ENCODE results near the gene CTAGE6. TPM values are rescaled to one million over a fixed set of nuclear protein-coding genes. Genes with fewer than 3 reads are reported as not detected.
"Not testable (repeated sequence)": the region's sequence is repeated elsewhere in the genome, so short reads cannot be mapped to it uniquely, and the experiment has no call there.

Gene CTAGE6
- polyA plus RNA-seq, 3 donors, result not detected

GRCh38 chr7:143726143-143726542, 31.4 kb downstream of the CTAGE6 start:
- DNase-seq, result not testable (repeated sequence)

GRCh38 chr7:143720335-143720734, 37.2 kb downstream of the CTAGE6 start:
- not testable (repeated sequence) for DNase-seq

- not testable (repeated sequence) for DNase-seq
These were observed 41.8 kb downstream of the CTAGE6 start for GRCh38 chr7:143715543-143716193.

- DNase-seq, result not testable (repeated sequence)
These were observed 42.7 kb downstream of the CTAGE6 start for GRCh38 chr7:143714581-143715454.

- not testable (repeated sequence) for DNase-seq
These were observed 45.1 kb downstream of the CTAGE6 start for GRCh38 chr7:143712381-143712780.

- DNase-seq, result not testable (repeated sequence)
These were observed 45.7 kb downstream of the CTAGE6 start for GRCh38 chr7:143711727-143712324.

- DNase-seq, result not testable (repeated sequence)
These were observed 47.6 kb downstream of the CTAGE6 start for GRCh38 chr7:143709895-143710294.

Other genes starting within 250 kb of the CTAGE6 start
- 1 to 10 TPM in 2 of 3 donors, under 1 TPM in 1; 0.74 to 1.6 (median 1.1) TPM for gene CTAGE15, start 185.9 kb downstream of the CTAGE6 start, polyA plus RNA-seq (ENCODE audit: insufficient read length in 3 of 3)
- gene TCAF2, start 136.7 kb downstream of the CTAGE6 start, polyA plus RNA-seq (ENCODE audit: insufficient read length in 3 of 3), result 1 to 10 TPM; 2.9 to 4.3 (median 3.3) TPM
- gene TCAF1, start 144.5 kb upstream of the CTAGE6 start, polyA plus RNA-seq (ENCODE audit: insufficient read length in 3 of 3), result 10 to 100 TPM; 79.2 to 80.9 (median 80.7) TPM
- not detected for gene OR2F2, start 177.5 kb upstream of the CTAGE6 start, polyA plus RNA-seq (ENCODE audit: insufficient read length in 3 of 3)
- under 1 TPM in 2 of 3 donors, not detected in 1; 0.17 to 0.22 TPM for gene OR2F1, start 197.1 kb upstream of the CTAGE6 start, polyA plus RNA-seq (ENCODE audit: insufficient read length in 3 of 3)
- not detected for gene OR6B1, start 242.6 kb upstream of the CTAGE6 start, polyA plus RNA-seq (ENCODE audit: insufficient read length in 3 of 3)